HEK293T (cell line): ENCODE data around the gene OR5D14.

ENCODE experiments used
- CTBP1 ChIP-seq: fragments of 450-650 bp; IDR thresholded peaks from 2 replicates; pipeline ENCODE4 v1.6.1; 2016; ENCODE audit warnings: borderline replicate concordance
- FOXK2 ChIP-seq: fragments of 450-650 bp; IDR thresholded peaks from 2 replicates; pipeline ENCODE4 v1.6.1; 2016; ENCODE audit warnings: mild to moderate bottlenecking
- TARDBP ChIP-seq: fragments of 450-650 bp; IDR thresholded peaks from 2 replicates; pipeline ENCODE4 v1.6.1; 2016
- ZNF384 ChIP-seq: fragments of 450-650 bp; IDR thresholded peaks from 2 replicates; pipeline ENCODE4 v1.6.1; 2016

DNA sequence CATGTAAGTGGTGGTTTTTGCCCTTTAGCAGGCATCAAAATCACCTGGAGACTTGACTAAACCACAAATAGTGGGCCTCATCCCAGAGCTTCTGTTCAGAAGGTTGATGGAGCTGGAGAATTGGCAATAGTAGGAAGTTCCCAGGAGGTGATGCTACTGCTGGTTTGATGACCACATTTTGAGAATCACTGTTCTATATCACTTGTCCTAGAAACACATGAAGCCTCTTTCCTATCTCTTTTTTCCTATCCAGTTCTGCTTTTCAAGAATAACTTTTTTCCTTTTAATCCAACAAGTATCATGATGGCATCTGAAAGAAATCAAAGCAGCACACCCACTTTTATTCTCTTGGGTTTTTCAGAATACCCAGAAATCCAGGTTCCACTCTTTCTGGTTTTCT lies 22.2 kb upstream of the OR5D14 start, which contains the start of gene OR5D13:
- TF ChIP-seq FOXK2 (no peak), TARDBP (no peak), ZNF384 (no peak), CTBP1 (no peak)
